Measurements from ENCODE around the gene MIR17HG. TPM values are rescaled to one million over a fixed set of nuclear protein-coding genes. Genes with fewer than 3 reads are reported as not detected.

Gene MIR17HG
- polyA plus RNA-seq (2011; rRNA removed) = 0.25 and 0.42 TPM in 2 replicates
- 1.3 and 2.6 TPM in 2 replicates for polyA minus RNA-seq (2011; rRNA and poly(A)+ RNA removed)

DNA sequence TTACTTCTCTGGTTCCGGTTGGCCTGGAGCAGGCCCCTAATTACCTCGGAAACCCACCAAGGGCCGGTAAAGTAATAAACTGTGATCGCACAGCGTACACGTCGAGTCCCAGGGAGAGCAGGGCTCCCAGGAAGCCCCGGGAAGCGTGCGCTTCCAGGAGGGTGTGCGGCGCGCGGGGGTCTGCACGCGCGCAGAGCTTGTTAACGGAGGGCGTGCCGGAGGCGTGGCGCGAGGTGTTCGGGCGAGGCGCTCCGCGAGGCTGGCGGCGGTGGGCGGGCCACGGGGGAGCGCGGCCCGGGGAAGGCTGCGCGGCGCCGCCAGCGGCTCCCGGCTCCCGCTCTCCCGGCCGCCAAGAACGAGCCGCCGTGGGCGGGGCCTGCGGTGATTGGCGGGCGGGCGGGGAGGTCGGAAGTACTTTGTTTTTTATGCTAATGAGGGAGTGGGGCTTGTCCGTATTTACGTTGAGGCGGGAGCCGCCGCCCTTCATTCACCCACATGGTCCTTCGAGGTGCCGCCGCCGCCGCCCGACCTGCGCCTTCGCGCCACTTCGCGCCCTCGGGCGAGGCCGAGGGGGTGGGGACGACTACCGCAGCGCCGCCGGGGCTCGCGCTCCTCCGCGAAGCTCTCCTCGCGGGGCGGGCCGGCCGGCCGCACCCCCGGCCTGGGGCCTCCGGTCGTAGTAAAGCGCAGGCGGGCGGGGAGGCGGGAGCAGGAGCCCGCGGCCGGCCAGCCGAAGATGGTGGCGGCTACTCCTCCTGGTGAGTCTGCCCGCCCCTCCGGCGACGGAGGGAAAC, at the start of gene MIR17HG:
Gene MIR17HG, plus strand, starts transcription at position 486 of the 794 bp plus-strand sequence.
- POLR2A ChIA-PET = no interaction called here

GRCh38 chr13:91298060-91298459, 49.4 kb upstream of the MIR17HG start:
- no peak for TF ChIP-seq CTCF (IDR thresholded peaks at IDR 0.05; ENCODE audit: insufficient read depth, low read depth, low read length)
- no peak for DNase-seq (ENCODE audit: low read depth)
- CTCF ChIA-PET = no interaction called here
- H3K27me3 ChIP-seq (ENCODE audit: control insufficient read depth, insufficient read depth, low read length) = no peaks in the 10 kb centered on the region
- H3K4me3 ChIP-seq (ENCODE audit: low read depth, low read length) = no peak overlapping the region
- POLR2A ChIA-PET = no interaction called here
- no peaks in the 10 kb centered on the region for H3K36me3 ChIP-seq (ENCODE audit: control insufficient read depth, insufficient read depth, low read length)

More for the DNA sequence above, at the start of gene MIR17HG:
- no peak for TF ChIP-seq CTCF (IDR thresholded peaks at IDR 0.05; ENCODE audit: insufficient read depth, low read depth, low read length)
- H3K4me3 ChIP-seq (ENCODE audit: low read depth, low read length) = peak within 1 kb of the TSS; percentile 45
- H3K27me3 ChIP-seq (ENCODE audit: control insufficient read depth, insufficient read depth, low read length) = no peaks in the 10 kb centered on the region
- H3K36me3 ChIP-seq (ENCODE audit: control insufficient read depth, insufficient read depth, low read length) = no peaks in the 10 kb centered on the region
- CTCF ChIA-PET = no interaction called here
- peak; percentile 28 for DNase-seq (ENCODE audit: low read depth)

DNA sequence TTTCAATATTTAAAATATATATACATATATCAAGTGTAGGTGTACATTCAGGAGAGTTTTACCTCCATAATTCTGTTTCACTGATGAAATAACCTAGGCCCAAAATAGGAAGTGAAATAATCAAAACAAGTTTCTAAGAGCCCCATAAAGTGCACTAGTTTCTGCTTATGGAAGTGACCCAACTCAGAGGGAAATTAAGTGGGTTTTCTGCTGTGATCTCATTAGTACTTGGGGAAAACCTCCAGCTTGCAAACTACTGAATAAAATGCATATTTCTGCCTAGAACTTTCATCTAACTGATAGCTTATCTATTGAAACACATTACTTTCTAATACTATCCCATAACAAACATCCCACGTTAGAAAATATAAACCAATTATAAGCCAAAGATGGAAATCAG, 45.4 kb upstream of the MIR17HG start:
- no peak for DNase-seq (ENCODE audit: low read depth)
- POLR2A ChIA-PET = no interaction called here

DNA sequence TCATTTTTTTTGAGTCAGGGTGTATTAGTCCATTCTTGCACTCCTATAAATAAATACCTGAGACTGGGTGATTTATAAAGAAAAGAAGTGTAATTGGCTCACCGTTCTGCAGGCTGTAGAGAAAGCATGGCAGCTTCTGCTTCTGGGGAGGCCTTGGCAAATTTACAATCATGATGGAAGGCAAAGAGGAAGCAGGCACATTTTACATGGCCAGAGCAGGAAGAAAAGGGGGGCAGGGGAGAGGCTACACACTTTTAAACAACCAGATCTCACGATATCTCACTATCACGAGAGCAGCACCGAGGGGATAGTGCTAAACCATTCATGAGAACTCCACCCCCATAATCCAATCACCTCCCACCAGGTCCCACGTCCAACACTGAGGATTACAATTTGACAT, 44.5 kb upstream of the MIR17HG start:
- ChIA-PET POLR2A (no interaction called here), CTCF (interaction anchor here (0.6 kb wide), 1 partner anchor 93 kb away, joined by 3 read pairs; no protein-coding TSS in a partner anchor)
- no peak for TF ChIP-seq CTCF (IDR thresholded peaks at IDR 0.05; ENCODE audit: insufficient read depth, low read depth, low read length)
- H3K27me3 ChIP-seq (ENCODE audit: control insufficient read depth, insufficient read depth, low read length) = no peaks in the 10 kb centered on the region
- H3K36me3 ChIP-seq (ENCODE audit: control insufficient read depth, insufficient read depth, low read length) = no peaks in the 10 kb centered on the region
- H3K4me3 ChIP-seq (ENCODE audit: low read depth, low read length) = no peak overlapping the region
- DNase-seq (ENCODE audit: low read depth) = no peak

More for the DNA sequence above, 45.4 kb upstream of the MIR17HG start:
- no peaks in the 10 kb centered on the region for H3K27me3 ChIP-seq (ENCODE audit: control insufficient read depth, insufficient read depth, low read length)
- H3K36me3 ChIP-seq (ENCODE audit: control insufficient read depth, insufficient read depth, low read length) = no peaks in the 10 kb centered on the region
- H3K4me3 ChIP-seq (ENCODE audit: low read depth, low read length) = no peak overlapping the region
- CTCF ChIA-PET = no interaction called here
- no peak for TF ChIP-seq CTCF (IDR thresholded peaks at IDR 0.05; ENCODE audit: insufficient read depth, low read depth, low read length)

- DNase-seq (ENCODE audit: low read depth) = no peak
- no peaks in the 10 kb centered on the region for H3K36me3 ChIP-seq (ENCODE audit: control insufficient read depth, insufficient read depth, low read length)
- TF ChIP-seq CTCF (IDR thresholded peaks at IDR 0.05; ENCODE audit: insufficient read depth, low read depth, low read length) = no peak
- H3K27me3 ChIP-seq (ENCODE audit: control insufficient read depth, insufficient read depth, low read length) = no peaks in the 10 kb centered on the region
- no peak overlapping the region for H3K4me3 ChIP-seq (ENCODE audit: low read depth, low read length)
- POLR2A ChIA-PET = no interaction called here
- CTCF ChIA-PET = no interaction called here
Measured at GRCh38 chr13:91304741-91305140, 42.7 kb upstream of the MIR17HG start.

Data from BJ (cell line).